ENCODE data around the gene SOX15.
A peak's percentile ranks its signal among the peaks of the same experiment; 100 is the strongest.

The SOX15 gene

DNA sequence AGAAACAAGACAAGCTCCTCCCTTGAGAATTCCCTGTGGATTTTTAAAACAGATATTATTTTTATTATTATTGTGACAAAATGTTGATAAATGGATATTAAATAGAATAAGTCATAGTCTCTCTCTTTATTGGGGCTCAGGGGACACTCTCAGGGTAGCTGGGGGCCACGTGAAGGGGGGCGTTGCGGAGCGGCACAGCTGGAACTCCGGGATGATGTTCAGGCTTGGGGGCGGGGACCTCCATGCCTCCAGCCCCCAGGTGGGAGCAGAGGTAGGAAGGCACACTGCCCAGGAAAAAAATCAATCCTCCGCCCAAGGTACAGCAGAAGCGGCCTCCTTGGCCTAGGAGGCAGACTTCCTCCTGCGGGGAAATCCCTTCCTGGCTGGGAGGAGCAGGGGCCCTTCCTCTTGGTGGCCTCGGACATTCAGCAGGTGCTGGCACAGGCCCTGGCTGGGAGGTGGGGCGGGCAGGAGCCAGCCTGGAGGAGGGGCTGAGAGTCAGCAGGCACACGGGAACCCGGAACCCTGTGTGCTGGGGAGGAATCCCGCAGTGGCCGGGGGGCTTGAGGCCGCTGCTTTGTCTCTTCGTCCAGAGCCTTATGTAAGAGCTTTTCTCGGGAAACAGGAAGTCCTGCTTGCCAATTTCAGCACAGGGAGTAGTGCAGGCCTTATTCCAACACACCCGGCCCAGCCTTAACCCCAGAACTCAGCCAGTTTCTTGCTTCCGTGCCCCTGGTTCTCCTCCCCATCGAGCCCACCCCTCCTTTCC, 31.9 kb downstream of the SOX15 start:
- DNase-seq (ENCODE audit: low spot score) = no peak

GRCh38 chr17:7557147-7557764, 32.6 kb downstream of the SOX15 start:
- no peak for DNase-seq (ENCODE audit: low spot score)

- no peak for DNase-seq (ENCODE audit: low spot score)
These were observed 33.3 kb downstream of the SOX15 start for GRCh38 chr17:7556627-7557026.

DNA sequence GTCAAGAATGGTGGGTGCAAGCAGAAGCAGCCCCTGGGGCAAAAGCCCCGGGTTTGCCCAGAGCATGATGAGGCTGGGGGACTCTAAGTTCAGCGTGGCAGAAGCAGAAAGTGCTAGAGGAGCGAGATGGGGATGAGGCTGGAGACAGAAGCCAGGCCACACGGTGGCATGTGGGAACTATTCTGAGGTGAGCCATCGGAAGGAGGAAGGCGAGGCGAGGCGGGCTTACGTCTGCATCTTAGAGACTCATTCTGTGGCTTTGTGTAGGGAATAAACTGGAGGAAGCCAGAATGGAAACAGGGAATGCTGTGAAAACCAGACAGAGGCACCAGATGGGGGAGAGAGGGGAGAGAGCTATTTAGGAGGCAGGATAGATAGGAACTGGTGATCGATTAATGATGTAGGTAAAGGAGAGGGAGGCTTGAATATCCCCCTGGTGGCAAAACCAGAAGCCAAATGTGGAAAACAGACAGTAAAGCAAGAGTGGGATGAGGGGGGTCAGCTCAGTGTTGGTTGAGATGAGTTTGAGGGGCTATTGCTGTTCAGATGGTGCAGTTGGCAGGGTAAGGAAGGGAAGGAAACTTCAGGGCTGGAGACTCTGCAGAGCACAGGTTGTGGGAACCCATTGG, 34.5 kb downstream of the SOX15 start:
- DNase-seq (ENCODE audit: low spot score) = no peak

DNA sequence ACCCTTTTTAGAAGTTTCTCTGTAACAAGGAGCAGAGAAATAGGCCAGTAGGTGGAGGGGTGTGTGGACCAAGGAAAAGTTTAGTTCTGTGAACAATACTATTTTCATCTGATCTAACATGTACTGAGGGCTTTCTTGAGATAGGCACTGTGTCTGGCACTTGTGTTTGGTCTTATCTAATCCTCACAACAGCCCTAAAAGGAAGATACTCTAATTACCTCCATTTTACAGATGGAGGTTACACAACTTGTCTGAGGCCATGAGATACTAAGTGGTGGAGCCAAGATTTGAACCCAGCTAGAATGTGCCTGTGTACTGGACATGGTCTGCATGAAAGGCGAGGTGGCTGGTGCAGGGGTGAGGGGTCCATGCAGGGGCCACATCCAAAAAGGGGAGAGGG, 36.5 kb downstream of the SOX15 start:
- DNase-seq (ENCODE audit: low spot score) = no peak

DNA sequence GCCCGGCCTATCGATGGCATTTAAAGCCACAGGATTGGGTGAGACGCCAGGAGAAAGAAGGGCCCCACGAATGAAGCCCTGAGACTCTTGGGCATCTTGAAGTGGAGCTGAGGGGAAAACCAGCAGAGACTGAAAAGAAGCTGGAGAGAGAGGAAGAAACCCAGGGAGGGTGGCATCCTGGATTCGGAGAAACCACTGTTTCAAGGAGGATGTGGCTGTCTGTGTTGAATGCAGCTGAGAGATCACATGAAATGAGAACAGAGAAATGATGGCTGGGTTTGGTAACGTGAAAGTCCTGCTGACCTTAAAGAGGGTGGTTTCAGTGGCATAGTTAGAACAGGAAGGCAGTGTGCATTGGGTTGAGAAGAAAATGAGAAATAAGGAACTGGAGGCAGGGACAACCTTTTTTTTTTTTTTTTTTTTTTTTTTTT, 37.3 kb downstream of the SOX15 start:
- DNase-seq (ENCODE audit: low spot score) = peak; percentile 73

GRCh38 chr17:7551396-7551795, 38.5 kb downstream of the SOX15 start:
- no peak for DNase-seq (ENCODE audit: low spot score)

DNA sequence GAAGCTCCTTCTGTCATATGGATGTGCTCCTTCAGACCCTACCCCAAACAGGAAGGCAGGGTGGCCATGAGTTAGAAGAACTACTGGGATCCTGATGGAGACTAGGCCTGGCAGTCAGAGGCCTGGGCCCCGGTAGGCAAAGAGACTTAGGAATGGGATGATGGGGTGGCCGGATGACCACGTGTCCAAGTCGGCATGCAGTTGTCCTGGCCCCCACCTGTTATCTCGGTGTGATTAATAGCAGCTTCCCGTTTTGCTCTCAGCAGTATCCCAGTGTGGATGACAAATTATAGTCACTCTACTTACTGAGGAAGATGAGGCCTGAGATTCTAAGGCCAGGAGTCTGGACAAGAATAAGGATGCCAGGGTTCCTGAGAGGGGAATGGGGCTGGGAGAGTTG, 39.5 kb downstream of the SOX15 start:
- DNase-seq (ENCODE audit: low spot score) = no peak

GRCh38 chr17:7549401-7550055, 40.4 kb downstream of the SOX15 start:
- DNase-seq (ENCODE audit: low spot score) = peak; percentile 70

DNA sequence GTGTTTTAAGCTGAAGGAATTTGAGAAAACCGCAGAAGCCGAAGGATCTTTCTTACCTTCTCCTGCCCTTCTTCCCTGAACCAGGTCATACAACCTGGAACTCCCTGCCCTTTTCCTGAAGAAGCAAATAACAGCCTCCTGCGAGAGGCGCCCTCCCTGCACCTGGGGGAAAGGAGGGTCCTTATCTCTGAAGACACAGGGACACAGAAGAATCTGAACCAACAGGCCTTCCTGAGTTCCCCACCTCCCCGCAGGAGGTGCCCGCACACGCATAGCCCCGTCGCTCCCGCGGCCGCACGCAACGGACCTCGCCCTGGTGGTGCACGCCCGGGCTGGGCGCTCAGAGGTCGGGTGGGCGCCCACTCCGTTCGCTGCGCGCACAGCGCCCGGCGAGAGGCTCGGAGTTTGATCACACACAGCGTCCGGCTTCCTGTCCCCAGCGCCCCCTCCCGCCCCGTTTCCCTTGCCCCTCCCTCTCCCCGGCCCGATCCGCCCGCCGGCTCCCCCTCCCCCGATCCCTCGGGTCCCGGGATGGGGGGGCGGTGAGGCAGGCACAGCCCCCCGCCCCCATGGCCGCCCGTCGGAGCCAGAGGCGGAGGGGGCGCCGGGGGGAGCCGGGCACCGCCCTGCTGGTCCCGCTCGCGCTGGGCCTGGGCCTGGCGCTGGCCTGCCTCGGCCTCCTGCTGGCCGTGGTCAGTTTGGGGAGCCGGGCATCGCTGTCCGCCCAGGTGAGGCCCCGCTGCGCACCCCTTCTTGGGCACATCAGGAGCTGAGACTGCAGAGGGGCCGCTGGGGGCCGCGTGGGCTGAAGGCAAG, 41.1 kb downstream of the SOX15 start, which contains the start of gene TNFSF12:
TSS of gene TNFSF12 (plus strand) at position 474 of the 816 bp plus-strand sequence. CDS start at position 570, 96 bp downstream.
- peak; percentile 60 for DNase-seq (ENCODE audit: low spot score)

DNA sequence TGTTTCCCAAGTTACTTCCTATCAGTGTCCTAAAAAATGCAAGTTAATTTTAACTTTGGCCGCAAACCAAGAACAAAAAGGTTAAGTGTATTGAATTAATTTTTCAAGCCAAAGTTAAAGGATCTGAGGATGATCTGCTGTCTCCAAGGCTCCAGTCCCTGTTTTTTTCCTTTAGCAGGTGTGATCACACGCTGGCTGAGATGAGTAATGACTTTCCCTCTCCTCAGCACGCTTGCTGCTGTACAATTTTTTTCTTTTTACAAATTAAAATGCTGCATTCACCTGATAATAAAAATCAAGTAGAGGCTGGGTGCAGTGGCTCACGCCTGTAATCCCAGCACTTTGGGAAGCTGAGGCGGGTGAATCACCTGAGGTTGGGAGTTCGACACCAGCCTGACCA, 45.0 kb downstream of the SOX15 start:
- DNase-seq (ENCODE audit: low spot score) = no peak

DNA sequence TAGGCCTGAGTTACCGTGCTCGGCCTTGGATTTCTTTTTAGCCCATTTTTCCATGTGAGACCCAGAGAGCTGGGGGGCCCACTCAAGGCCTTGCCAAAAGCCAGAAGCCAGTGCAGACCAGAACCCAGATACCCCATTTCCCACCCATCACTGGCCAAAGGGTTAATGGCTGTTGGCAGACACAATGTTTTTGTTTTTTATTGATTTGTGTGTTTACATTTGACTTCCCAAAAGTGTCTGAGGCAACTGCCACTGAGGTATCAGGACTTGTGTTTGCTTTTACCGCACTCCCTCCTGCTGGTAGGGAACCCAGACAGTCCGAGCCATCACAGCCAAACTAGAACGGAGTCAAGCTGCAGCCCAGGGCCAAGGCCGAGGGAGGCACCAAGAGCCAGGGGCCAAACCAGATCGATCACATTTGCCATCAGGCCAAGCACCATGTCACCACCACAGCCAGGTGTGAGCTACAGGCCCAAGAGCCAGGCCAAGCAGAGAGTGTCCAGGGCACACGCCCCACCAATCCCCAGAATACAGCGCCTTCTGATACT, 48.7 kb downstream of the SOX15 start:
- no peak for DNase-seq (ENCODE audit: low spot score)

DNA sequence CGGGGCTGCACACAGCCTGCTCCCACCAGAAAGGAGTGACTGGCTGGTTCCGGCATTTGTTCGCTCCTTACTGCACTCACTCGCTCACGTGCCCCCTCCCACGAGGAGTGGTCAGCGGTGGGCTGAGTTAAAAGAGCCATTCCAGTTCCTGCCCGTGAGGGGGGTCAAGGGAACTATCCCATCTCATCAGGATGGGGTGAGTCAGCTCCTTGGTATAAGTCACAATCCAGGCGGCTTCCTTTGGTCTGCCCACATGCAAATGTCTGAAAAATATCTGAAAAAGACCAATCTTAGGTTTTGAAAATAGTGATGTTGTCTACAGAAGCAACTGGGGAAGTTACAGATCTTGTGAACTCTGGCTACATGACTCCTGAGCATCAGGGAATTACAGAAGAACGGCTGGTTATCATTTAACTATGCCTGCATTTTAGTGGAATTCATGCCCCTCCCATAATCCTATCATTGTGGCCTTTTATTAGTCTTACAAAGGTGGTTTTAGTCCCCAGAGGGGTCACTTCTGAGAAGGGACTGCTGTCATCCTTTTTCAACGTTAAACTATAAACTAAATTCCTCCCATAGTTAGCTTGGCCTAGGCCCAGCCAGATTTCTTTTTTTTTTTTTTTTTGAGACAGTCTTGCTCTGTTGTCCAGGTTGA, 50.9 kb downstream of the SOX15 start:
- DNase-seq (ENCODE audit: low spot score) = no peak

Data from CD4-positive, alpha-beta T cell treated with Interleukin-2 at 100 ng/mL for 4 hours (primary cell).